ENCODE results near the gene DYNC1H1.

The DYNC1H1 gene

DNA sequence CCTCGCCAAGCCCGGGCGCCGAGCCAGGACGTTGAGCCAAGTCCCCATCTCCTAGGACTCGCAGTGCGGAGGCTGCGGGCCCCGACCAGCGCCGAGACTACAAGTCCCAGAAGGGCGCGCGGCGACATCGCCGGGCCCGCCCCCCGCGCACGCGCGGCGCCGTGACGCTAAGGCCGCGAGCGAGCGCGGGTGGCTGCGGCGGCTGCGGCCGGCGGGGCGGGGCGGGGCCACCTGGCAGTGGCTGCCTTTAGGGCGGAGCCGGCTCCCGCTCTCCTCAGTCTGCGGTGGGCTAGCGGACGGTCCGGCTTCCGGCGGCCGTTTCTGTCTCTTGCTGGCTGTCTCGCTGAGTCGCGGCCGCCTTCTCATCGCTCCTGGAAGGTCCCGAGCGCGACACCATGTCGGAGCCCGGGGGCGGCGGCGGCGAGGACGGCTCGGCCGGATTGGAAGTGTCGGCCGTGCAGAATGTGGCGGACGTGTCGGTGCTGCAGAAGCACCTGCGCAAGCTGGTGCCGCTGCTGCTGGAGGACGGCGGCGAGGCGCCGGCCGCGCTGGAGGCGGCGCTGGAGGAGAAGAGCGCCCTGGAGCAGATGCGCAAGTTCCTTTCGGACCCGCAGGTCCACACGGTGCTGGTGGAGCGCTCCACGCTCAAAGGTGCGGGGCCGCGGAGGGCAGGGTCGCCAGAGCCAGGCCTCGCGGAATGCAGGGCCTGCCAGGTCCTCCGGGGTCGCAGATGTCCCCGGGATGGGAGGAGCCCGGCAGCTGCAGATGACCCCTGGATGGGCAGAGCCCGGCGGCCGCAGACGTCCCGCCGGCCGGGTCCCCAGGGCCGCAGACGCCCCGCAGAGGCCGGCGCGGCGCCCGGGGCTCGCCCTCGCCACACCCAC lies at the start of gene DYNC1H1:
Gene DYNC1H1 (plus strand): TSS at position 277 of the 884 bp plus-strand sequence. CDS start 119 bp downstream, at position 396.
- DNase-seq (ENCODE audit: low spot score): peak; percentile 95

- DNase-seq (ENCODE audit: low spot score): no peak
These were observed 48.2 kb upstream of the DYNC1H1 start for GRCh38 chr14:101915871-101916815.

- DNase-seq (ENCODE audit: low spot score): no peak
These were observed 47.5 kb upstream of the DYNC1H1 start for GRCh38 chr14:101916816-101917412.

DNA sequence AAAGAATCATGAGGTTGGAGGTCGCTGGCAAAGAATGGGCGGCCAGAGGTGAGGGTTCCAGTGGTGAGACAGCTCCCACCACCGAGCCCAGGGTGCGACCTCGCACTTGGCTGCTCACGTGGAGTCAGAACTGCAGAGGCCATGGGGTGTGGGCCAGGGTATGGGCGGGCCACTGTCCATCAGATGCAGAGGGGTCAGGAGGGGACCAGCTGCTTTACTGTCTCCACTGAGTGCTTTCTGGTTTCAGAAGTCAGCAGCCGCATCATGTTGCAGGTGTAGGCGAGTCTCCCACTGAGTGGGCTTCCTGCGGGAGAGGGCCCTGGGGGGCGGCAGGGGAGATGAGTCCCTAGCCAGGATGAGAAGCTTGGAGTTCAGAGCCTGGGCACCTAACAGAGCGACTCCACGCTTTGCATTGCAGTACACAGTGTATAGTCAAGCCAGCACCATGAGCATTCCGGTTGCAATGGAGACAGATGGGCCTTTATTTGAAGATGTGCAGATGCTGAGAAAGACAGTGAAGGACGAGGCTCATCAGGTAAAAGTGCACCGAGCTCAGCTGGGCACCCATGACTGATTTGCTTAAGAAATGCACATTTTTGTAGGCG lies 46.9 kb upstream of the DYNC1H1 start:
- DNase-seq (ENCODE audit: low spot score): no peak

GRCh38 chr14:101918065-101918989 lies 46.0 kb upstream of the DYNC1H1 start:
- DNase-seq (ENCODE audit: low spot score): no peak

DNA sequence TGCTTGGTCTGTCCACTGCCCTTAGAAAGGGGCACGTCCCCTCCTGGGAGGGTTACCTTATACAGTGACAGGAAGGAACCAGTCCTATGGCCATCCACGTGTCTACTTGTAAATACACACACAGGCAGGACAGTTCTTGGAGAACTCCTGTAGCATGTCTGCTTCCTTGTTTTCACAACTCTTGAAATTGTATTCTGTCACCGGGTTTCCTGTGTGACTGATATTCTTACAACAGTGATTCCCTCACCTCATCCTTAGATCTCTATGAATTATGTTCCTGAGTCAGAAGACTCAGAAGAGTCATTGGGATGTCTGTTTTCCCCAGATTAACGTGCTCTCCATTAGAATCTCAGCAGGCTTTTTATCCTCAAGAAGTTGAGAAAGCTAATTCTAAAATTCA lies 44.1 kb upstream of the DYNC1H1 start:
- DNase-seq (ENCODE audit: low spot score): no peak

DNA sequence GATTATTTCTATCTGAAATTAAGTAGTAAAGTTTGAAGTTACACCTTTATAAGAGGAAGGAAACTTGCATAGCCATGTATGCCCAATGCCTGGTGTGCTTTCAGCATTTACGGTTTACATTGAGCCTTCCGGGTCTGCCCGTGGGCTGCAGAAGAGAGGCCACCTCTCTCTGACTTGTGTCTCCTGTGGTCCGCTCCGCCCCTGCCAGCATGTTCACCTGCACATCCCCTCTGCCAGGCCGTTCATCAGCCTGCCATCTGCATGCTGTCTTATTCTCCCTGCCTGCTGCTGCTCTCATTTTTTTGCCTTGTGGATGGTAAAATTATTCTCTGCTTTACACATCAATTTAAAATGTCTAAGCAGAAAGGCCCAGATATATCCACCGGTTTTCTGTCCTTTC lies 41.5 kb upstream of the DYNC1H1 start:
- DNase-seq (ENCODE audit: low spot score): no peak

- DNase-seq (ENCODE audit: low spot score): no peak
These were observed 39.2 kb upstream of the DYNC1H1 start for GRCh38 chr14:101925152-101925551.

DNA sequence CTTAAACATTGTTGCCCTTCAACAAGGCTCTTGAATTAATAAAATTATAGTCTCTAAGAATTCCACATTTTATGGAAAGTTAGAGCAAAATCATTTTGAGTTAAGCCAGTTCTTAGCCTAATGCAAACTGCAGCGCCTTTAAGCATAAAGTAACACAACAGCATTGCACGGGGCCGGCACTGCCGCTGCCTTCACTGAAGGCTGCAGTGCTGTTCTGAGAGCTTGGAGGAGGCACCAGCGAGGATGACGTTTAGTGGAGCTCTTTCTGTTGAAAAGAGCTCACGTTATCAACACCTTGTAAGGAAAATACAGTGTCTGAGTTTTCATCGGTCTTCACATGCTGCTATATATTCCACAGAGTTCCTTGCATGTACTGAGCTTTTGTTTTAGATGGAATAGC lies 38.3 kb upstream of the DYNC1H1 start:
- no peak for DNase-seq (ENCODE audit: low spot score)

DNA sequence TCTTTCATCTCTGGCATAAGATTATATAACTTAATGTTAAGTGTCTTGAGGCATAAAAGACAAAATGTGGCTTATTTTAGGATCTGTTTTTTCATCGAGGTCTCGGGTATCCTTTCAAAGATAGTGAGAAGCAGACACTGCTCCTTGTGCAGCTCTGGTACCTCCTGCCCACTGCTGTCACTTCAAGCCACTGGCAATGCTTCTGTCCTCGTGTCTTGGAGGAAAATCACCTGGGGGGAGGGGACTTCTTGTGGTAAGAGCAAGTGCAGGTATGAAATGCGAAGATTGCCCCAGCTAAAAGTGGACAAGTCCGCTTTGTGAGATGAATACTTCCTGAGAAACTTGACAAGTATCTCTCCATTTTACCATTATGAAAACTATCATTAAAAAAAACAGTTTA lies 37.8 kb upstream of the DYNC1H1 start:
- no peak for DNase-seq (ENCODE audit: low spot score)

GRCh38 chr14:101927859-101928258 lies 36.5 kb upstream of the DYNC1H1 start:
- no peak for DNase-seq (ENCODE audit: low spot score)

DNA sequence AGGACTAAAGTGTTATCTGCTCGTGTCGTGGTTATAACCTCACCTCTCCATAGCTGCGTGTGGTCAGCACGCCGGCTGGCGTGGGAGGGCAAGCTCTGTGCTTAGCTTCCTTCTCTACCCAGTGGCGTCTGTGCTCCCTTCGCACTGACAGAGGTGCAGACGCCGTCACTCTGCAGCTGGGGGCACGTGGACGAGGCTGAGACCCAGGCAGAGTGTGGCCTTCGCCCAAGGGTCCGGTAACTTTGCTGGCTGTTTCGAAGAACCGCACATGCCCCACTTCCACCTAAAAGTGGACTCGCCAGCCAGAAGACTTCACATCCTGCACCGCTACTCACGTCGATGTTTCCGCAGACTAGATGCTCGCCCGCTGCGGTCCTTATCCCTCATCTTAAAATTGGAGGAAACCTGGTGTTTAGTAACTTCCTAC lies 35.9 kb upstream of the DYNC1H1 start:
- DNase-seq (ENCODE audit: low spot score): no peak

DNA sequence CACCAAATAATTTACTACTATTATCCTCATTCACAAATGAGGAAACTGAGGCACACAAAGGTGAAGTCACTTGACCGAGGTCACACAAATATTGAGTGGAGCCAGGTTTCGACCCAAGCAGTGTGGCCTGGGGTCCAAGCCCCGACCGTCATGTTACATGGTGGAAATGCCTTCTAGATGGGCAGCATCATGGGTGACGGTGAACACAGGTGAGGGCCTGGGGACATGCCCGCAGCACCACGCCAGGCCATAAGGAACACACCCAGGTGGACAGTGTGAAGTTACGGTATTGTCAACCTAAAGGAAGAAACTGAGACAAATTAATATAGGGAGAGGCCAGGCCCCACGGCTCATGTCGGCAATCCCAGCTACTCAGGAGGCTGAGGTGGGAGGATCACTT lies 35.3 kb upstream of the DYNC1H1 start:
- DNase-seq (ENCODE audit: low spot score): no peak

DNA sequence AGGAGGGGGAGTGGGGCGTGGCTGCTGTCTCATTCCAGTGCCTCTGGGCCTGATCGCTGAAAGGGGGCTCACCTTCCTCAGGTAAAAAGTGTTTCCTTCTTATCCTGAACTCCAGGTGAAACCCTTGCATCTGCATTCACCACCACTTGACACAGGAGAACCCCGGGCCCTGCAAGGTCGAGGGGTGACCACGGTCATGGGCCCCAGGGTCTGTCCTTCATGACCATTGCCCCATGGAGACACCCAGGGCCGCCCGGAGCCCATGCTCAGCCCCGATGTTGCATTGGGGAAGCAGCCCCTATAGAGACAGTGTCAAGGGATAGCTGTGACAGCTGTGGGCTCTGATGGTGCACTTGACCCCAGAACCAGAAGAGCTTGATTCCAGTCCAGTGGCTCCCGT lies 34.4 kb upstream of the DYNC1H1 start:
- DNase-seq (ENCODE audit: low spot score): no peak

DNA sequence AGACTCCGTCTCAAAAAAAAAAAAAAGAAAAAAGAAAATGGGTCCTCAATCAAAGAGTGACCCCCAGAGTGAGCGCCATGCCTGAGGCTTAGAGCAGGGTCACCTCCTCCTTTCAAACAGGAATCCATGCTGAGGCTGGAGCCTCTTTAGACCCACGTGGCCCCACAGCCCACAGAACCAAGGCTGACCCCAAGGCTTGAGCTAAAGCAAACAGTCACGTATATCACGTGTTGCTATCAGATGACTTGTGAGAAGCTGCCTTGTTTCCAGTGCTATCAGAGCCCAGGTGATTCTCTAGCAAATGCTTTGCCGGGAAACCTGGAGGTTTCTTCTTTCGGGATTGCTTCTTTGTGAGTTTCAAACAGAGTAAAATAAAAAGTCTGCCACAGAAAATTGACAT lies 31.7 kb upstream of the DYNC1H1 start:
- DNase-seq (ENCODE audit: low spot score): no peak

DNA sequence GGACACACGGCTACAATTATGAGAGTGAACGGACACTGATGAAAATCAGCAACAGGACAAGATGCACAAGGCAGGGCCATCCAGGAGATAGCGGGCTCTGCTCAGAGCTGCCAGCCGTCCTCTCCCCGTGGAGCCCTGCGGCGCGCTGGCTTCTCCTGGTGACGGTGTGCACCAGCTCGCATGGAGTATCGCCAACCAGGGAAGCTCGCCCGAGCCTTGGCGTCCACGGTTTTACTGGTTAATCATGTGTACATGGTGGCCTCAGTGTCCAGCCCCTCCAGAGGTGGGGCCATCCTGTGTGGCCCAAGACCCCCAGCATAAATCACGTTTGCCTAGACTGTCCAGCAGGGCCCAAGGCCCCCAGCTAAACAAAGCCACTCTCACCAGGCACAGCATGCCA lies 31.2 kb upstream of the DYNC1H1 start:
- no peak for DNase-seq (ENCODE audit: low spot score)

GRCh38 chr14:101934601-101935150 lies 29.7 kb upstream of the DYNC1H1 start:
- DNase-seq (ENCODE audit: low spot score): no peak

DNA sequence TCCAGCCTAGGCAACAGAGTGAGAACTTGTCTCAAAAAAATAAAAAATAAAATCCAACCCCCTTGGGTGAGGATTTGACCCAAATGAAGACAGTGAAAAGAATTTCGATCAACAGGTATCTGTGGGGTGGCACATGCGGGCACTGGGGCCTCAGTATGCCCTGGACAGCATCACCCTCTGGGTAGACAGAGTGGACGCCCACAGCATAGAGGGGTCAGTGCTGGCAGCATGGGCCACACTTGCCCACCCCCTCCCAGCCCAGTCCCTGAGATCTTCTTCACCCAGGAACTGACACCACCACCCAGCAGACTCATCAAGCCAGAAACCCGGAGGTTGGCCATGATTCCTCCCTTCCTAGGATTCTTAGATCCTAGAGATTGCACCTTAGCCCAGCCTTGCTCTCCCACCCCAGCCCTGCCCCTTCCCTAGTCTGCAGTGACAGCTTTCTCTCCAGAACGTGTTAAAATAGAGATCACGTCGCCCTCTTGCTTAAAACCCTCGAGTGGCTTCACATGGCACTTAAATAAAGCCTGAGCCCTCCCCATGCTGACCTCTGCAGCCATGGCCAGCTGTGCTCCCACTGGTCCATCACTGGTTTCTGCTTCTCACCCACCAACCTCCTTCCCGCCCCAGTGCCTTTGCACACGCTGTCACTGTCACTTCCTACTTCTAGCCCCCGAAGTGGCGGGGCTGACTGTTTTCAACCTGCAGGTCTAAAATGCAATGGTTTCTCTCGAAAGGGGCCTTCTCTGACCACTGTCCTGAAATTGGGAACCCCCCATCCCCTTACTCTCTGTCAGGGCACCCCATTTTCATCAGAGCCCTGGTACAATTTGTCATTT lies 26.2 kb upstream of the DYNC1H1 start:
- DNase-seq (ENCODE audit: low spot score): no peak

- DNase-seq (ENCODE audit: low spot score): no peak
These were observed 24.7 kb upstream of the DYNC1H1 start for GRCh38 chr14:101939646-101940170.

Measured in LoVo (cell line).